Lung (tissue), 12 donors: ENCODE results near the gene STXBP6. TPM values are rescaled to one million over a fixed set of nuclear protein-coding genes. Genes with fewer than 3 reads are reported as not detected.

Experiments used
- ATAC-seq: fragments of 200-7000 bp; cut with Tn5 transposase; one replicate; pipeline ENCODE4 v1.9.1; 2020; ENCODE audit warnings: moderate number of reproducible peaks; ENCODE audit not compliant: insufficient read depth, low FRiP score
- DNase-seq, 3 donors: peaks; one replicate each; pipeline ENCODE4 v3.0.0-alpha.2; 2013 to 2017
- H3K27ac ChIP-seq, 2 donors: one replicate each; pipeline ENCODE4 v1.5.1; 2013; ENCODE audit warnings: mild to moderate bottlenecking in 2 of 2, moderate library complexity in 2 of 2, control low read depth in 1 of 2, inconsistent platforms in 1 of 2, low read depth in 1 of 2, low read length in 1 of 2
- H3K27me3 ChIP-seq, 3 donors: one replicate each; pipeline ENCODE4 v1.5.1; 2013; ENCODE audit warnings: low read length in 2 of 3; ENCODE audit not compliant: control insufficient read depth in 3 of 3, insufficient read depth in 3 of 3
- H3K36me3 ChIP-seq, 4 donors: one replicate each; pipeline ENCODE4 v1.5.1; 2013; ENCODE audit warnings: low read length in 4 of 4, mild to moderate bottlenecking in 1 of 4, moderate library complexity in 1 of 4; ENCODE audit not compliant: control insufficient read depth in 4 of 4, insufficient read depth in 4 of 4
- H3K4me1 ChIP-seq, 5 donors: one replicate each; pipeline ENCODE4 v1.5.1; 2013; ENCODE audit warnings: low read length in 5 of 5, mild to moderate bottlenecking in 2 of 5, moderate library complexity in 1 of 5; ENCODE audit not compliant: control insufficient read depth in 5 of 5, insufficient read depth in 5 of 5
- H3K4me3 ChIP-seq: one replicate; pipeline ENCODE4 v1.5.1; 2013; ENCODE audit warnings: mild to moderate bottlenecking, control low read depth, moderate library complexity
- H3K9ac ChIP-seq, 2 donors: one replicate each; pipeline ENCODE4 v1.5.1; 2013; ENCODE audit warnings: low read length in 2 of 2, control low read depth in 1 of 2; ENCODE audit not compliant: insufficient read depth in 1 of 2
- H3K9me3 ChIP-seq, 4 donors: one replicate each; pipeline ENCODE4 v1.5.1; 2013; ENCODE audit warnings: low read length in 3 of 4, mild to moderate bottlenecking in 1 of 4, moderate library complexity in 1 of 4; ENCODE audit not compliant: control insufficient read depth in 4 of 4, insufficient read depth in 3 of 4
- WGBS, 2 donors: extraction: QIAGEN DNeasy Blood & Tissue Kit; methylation state at CpG; one replicate each; pipeline ENCODE4 v1.1.7; 2013; 5-methylcytosine and 5-hydroxymethylcytosine counted together
- polyA plus RNA-seq, 2 donors: library from polyadenylated mRNA; stranded (reverse); fragments of 200-250 nt; gene quantifications; one replicate each; pipeline ENCODE4 v1.2.1, GENCODE V29; 2013
- total RNA-seq, 2 donors: library from RNA; depleted of rRNA in 1 of 2; stranded (reverse); fragments of >200 nt in 1 of 2; gene quantifications; one replicate each; pipeline ENCODE4 v1.2.1, GENCODE V29; 2014 to 2021
- TF ChIP-seq, protein P1 (sequence below): IDR thresholded peaks from 2 replicates; pipeline ENCODE4 v1.5.1; 2012; ENCODE audit warnings: mild to moderate bottlenecking; ENCODE audit errors: control extremely low read depth, extremely low read depth
- donor health status: control.
- donor health status: control.
- donor health status: Bipolar disorder and iron deficiency.
- donor health status: healthy.
- donor health status: DM: yes; HTN: yes; CAD: no.

The STXBP6 gene
- total and polyA plus RNA-seq, 4 donors, result 9.3 to 42.5 (median 10.5) TPM

DNA sequence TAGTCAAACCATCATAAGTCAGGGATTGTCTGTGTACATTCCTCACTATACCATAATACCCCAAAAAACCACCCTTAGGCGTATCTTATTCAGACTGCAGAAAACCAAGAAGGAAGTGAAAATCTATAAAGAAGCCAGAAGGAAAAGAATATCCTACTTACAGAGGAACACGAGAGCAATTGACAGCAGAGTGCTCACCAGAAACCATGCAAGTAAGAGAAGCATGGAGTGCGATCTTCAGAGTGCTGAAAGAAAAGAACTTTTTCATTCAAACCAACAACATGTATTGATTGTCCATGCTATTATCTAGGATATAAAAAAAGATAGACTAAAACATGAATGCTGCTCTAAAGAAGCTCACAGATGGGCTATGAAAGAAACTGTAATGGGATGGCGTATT, 50.8 kb downstream of the STXBP6 start:
- H3K36me3 ChIP-seq, result peaks cover 0 to 3% (median 1%) of the 10 kb centered on the region in 4 donors
- no peaks in the 10 kb centered on the region for H3K27me3 ChIP-seq
- no peak overlapping the region for H3K9ac ChIP-seq
- H3K4me3 ChIP-seq, result no peak overlapping the region
- H3K9me3 ChIP-seq, result no peaks in the 10 kb centered on the region
- WGBS, 2 donors, result 89 to 97% methylated on average over 4 of the region's 4 CpGs
- no peak for ATAC-seq
- no peak for DNase-seq
- peaks cover 0 to 39% (median 9%) of the 10 kb centered on the region in 5 donors for H3K4me1 ChIP-seq
- H3K27ac ChIP-seq, result no peak overlapping the region
- TF ChIP-seq, protein P1, sequence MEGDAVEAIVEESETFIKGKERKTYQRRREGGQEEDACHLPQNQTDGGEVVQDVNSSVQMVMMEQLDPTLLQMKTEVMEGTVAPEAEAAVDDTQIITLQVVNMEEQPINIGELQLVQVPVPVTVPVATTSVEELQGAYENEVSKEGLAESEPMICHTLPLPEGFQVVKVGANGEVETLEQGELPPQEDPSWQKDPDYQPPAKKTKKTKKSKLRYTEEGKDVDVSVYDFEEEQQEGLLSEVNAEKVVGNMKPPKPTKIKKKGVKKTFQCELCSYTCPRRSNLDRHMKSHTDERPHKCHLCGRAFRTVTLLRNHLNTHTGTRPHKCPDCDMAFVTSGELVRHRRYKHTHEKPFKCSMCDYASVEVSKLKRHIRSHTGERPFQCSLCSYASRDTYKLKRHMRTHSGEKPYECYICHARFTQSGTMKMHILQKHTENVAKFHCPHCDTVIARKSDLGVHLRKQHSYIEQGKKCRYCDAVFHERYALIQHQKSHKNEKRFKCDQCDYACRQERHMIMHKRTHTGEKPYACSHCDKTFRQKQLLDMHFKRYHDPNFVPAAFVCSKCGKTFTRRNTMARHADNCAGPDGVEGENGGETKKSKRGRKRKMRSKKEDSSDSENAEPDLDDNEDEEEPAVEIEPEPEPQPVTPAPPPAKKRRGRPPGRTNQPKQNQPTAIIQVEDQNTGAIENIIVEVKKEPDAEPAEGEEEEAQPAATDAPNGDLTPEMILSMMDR, result no peak

DNA sequence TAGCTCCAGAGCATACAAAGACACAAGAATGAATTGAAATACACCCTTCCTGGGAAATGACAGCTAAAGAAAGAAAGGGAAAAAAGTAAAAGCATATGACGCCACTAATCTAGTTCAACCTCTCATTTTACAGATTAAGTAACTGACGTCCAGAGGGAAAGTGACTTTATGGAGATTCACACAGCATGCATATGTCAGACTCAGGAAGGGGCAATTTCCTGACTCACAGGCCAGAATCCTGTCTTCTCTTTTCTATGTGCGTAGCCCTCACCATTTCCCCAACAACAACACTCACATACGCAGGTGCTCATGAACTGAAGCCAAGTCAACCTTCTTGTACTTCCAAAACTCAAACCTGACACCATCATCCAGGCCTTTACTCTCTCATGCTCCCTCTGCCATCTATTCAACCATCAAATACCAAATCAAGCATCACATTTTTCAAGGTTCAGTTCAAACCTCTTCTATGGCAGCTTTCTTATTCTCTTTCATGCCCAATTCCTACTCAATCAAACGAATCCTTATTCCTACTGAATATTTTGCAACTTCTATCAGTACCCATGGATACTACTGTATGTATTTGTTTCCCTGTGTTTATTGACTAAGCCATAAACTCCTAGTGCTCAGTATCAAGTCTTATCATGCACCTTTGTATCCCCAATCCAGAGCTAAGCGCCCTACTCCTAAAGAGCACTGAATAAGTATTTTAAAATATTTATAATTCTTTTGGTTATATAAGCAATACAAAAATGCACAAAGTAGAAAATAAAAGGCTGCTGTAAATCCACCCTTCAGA, 52.8 kb downstream of the STXBP6 start:
- DNase-seq (peak in 1 of 3 donors; percentile 60), ATAC-seq (no peak)
- TF ChIP-seq, protein P1, result no peak
- H3K36me3 ChIP-seq, result peaks cover 0 to 3% (median 1%) of the 10 kb centered on the region in 4 donors
- H3K9me3 ChIP-seq, result no peaks in the 10 kb centered on the region
- H3K4me1 ChIP-seq, result peaks cover 2 to 29% (median 9%) of the 10 kb centered on the region in 5 donors
- H3K9ac ChIP-seq, result no peak overlapping the region
- WGBS, 2 donors, result 66% methylated on average over 6 of the region's 6 CpGs
- no peak overlapping the region for H3K4me3 ChIP-seq
- no peak overlapping the region for H3K27ac ChIP-seq
- H3K27me3 ChIP-seq, result no peaks in the 10 kb centered on the region

DNA sequence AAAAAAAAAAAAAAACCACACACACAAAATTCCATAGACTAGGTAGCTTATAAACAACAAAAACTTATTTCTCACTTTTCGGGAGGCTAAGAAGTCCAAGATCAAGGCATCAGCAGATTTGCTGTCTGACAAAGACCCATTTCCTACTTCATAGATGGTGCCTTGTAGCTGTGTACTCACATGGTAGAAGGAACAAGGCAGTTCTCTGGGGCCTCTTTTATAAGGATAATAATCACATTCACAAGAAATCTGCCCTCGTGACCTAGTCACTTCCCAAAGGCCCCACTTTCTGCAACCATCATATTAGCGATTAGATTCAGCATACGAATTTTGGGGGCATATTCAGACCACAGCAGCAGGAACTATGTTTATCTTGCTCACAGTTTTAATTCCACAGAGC, 54.9 kb downstream of the STXBP6 start:
- H3K27ac ChIP-seq, result no peak overlapping the region
- no peaks in the 10 kb centered on the region for H3K27me3 ChIP-seq
- TF ChIP-seq, protein P1, result no peak
- no peak overlapping the region for H3K4me3 ChIP-seq
- 93 to 96% methylated on average over 4 of the region's 4 CpGs for WGBS, 2 donors
- ATAC-seq, result no peak
- no peak for DNase-seq
- no peaks in the 10 kb centered on the region for H3K9me3 ChIP-seq
- peaks cover 0 to 16% (median 0%) of the 10 kb centered on the region in 5 donors for H3K4me1 ChIP-seq
- H3K9ac ChIP-seq, result no peak overlapping the region
- peaks cover 0 to 3% (median 1%) of the 10 kb centered on the region in 4 donors for H3K36me3 ChIP-seq

DNA sequence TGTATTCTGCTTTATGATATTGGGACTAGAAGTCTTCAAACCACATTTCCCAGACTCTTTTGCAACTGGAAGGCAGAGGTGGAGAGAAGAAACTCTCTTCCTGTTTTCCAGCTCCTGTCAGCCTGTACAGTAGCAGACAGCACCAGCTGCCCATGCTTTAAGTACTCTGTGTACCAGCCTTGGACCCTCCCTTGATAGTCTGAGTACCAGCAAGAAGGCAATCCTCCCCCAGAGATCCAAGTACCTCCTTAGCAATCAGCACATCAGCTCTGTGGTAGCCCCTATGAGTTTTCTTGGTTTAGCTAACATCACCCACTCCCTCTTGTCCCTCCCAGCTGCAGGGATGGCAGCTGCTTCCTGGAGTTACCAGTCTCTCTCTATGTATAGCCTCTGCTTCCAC, 56.3 kb downstream of the STXBP6 start:
- DNase-seq (no peak), ATAC-seq (no peak)
- Histone ChIP-seq H3K9me3 (peaks cover 0 to 1% (median 0%) of the 10 kb centered on the region in 4 donors), H3K9ac (no peak overlapping the region), H3K27ac (no peak overlapping the region), H3K36me3 (peaks cover 0 to 6% (median 0%) of the 10 kb centered on the region in 4 donors), H3K27me3 (no peaks in the 10 kb centered on the region), H3K4me3 (no peak overlapping the region), H3K4me1 (peaks cover 0 to 16% (median 0%) of the 10 kb centered on the region in 5 donors)
- TF ChIP-seq, protein P1, result no peak
